H1 (cell line): ENCODE data around the gene THBS1.

ENCODE experiments used
- ASH2L ChIP-seq: fragments of 200-600, 300-600 bp; sonication (generic); IDR thresholded peaks from one replicate; pipeline ENCODE4 v1.7.1; 2017; ENCODE audit warnings: low read length
- ATF2 ChIP-seq: IDR thresholded peaks from 2 replicates; pipeline ENCODE4 v1.6.1; 2012; ENCODE audit warnings: low read length, inconsistent platforms
- BRCA1 ChIP-seq: IDR thresholded peaks from 2 replicates; pipeline ENCODE4 v1.6.1; 2012; ENCODE audit warnings: low read depth, low read length, improper control_type of control experiment
- CEBPB ChIP-seq: IDR thresholded peaks from 2 replicates; pipeline ENCODE4 v1.6.1; 2012; ENCODE audit warnings: low read depth, low read length
- CREB1 ChIP-seq: IDR thresholded peaks from 2 replicates; pipeline ENCODE4 v1.6.1; 2012; ENCODE audit warnings: inconsistent platforms
- CTCF ChIP-seq, 3 experiments: IDR thresholded peaks; 1 replicate in 2 of 3; 2 replicates in 1 of 3; pipeline versions ENCODE4 v1.5.1 to v1.6.1; 2011; ENCODE audit warnings: low read length in 3 of 3, mild to moderate bottlenecking in 3 of 3, inconsistent platforms in 2 of 3, low read depth in 1 of 3, moderate library complexity in 1 of 3; ENCODE audit not compliant: insufficient read depth in 1 of 3; ENCODE audit errors: control extremely low read depth in 1 of 3
- EZH2 ChIP-seq: fragments of 200-600 bp; sonication (generic); IDR thresholded peaks from 2 replicates; pipeline ENCODE4 v1.7.1; 2012; ENCODE audit warnings: low read depth, mild to moderate bottlenecking, moderate library complexity, low read length, inconsistent platforms; ENCODE audit not compliant: severe bottlenecking
- FOSL1 ChIP-seq: IDR thresholded peaks from 2 replicates; pipeline ENCODE4 v1.6.1; 2011; ENCODE audit warnings: mild to moderate bottlenecking, low read depth, low read length, moderate library complexity; ENCODE audit not compliant: insufficient read depth
- KDM5A ChIP-seq: fragments of 200-600 bp; IDR thresholded peaks from 2 replicates; pipeline ENCODE4 v1.7.1; 2012; ENCODE audit warnings: mild to moderate bottlenecking, low read length, inconsistent platforms, mixed read lengths
- MAFK ChIP-seq: IDR thresholded peaks from 2 replicates; pipeline ENCODE4 v1.6.1; 2012; ENCODE audit warnings: low read depth, mild to moderate bottlenecking, improper control_type of control experiment, low read length
- PHF8 ChIP-seq: fragments of 200-600 bp; sonication (generic); conservative IDR thresholded peaks from 2 replicates; pipeline ENCODE4 v1.7.1; 2012; ENCODE audit warnings: low read depth, mild to moderate bottlenecking, inconsistent platforms, low read length, moderate library complexity
- POLR2A ChIP-seq, 2 experiments: IDR thresholded peaks; 1 replicate in 1 of 2; 2 replicates in 1 of 2; pipeline ENCODE4 v1.6.1; 2011; ENCODE audit warnings: low read depth in 2 of 2, low read length in 2 of 2, mild to moderate bottlenecking in 2 of 2; ENCODE audit errors: control extremely low read depth in 1 of 2
- USF2 ChIP-seq: IDR thresholded peaks from 2 replicates; pipeline ENCODE4 v1.6.1; 2011; ENCODE audit warnings: low read length, improper control_type of control experiment
- YY1 ChIP-seq: IDR thresholded peaks from 2 replicates; pipeline ENCODE4 v1.6.1; 2011; ENCODE audit warnings: low read depth, mild to moderate bottlenecking, low read length

GRCh38 chr15:39593071-39593655, 12.3 kb downstream of the THBS1 start:
- TF ChIP-seq CREB1 (no peak), PHF8 (no peak), POLR2A (IDR thresholded peaks at IDR 0.05; ENCODE audit: control extremely low read depth in 1 of 2, low read depth in 2 of 2, low read length in 2 of 2) (no peak), CTCF (IDR thresholded peaks at IDR 0.05; ENCODE audit: control extremely low read depth in 1 of 3, insufficient read depth in 1 of 3, low read depth in 1 of 3, low read length in 3 of 3) (no peak), EZH2 (no peak), CEBPB (no peak), FOSL1 (no peak), ATF2 (no peak), YY1 (no peak), BRCA1 (no peak), KDM5A (no peak), MAFK (no peak), ASH2L (no peak), USF2 (no peak)
